ENCODE measurements around the gene C11orf21. TPM values are rescaled to one million over a fixed set of nuclear protein-coding genes. Genes with fewer than 3 reads are reported as not detected.

The C11orf21 gene
- total and polyA plus RNA-seq, 2 experiments from 2014 or later: 0.17 to 0.68 TPM

GRCh38 chr11:2317354-2318050 is 15.8 kb upstream of the C11orf21 start:
- WGBS (ENCODE audit: low lambda C conversion rate, missing lambda C conversion rate): 88% methylated on average over 17 of the region's 17 CpGs
- Histone ChIP-seq H3K4me3 (no peak overlapping the region), H4K20me1 (ENCODE audit: insufficient read depth, poor library complexity, severe bottlenecking) (no peaks in the 10 kb centered on the region), H3K79me2 (no peaks in the 10 kb centered on the region), H3K36me3 (replicated peaks; ENCODE audit: insufficient read depth, low read depth) (no peaks in the 10 kb centered on the region), H3K4me1 (ENCODE audit: insufficient read depth) (peaks cover 13% of the 10 kb centered on the region), H3K4me2 (no peak overlapping the region), H2AFZ (no peak overlapping the region), H3K27ac (no peak overlapping the region), H3K9me3 (ENCODE audit: low read depth) (no peaks in the 10 kb centered on the region), H3K9me2 (replicated peaks; ENCODE audit: insufficient read depth) (no peaks in the 10 kb centered on the region), H3K27me3 (no peaks in the 10 kb centered on the region)
- no peak for DNase-seq (ENCODE audit: low spot score)
- TF ChIP-seq CTCF (IDR thresholded peaks at IDR 0.05; ENCODE audit: poor library complexity) (no peak), EZH2phosphoT487 (IDR thresholded peaks at IDR 0.05; ENCODE audit: low read depth, severe bottlenecking, unreplicated experiment) (no peak), EZH2 (IDR thresholded peaks at IDR 0.05; ENCODE audit: borderline replicate concordance) (no peak)

GRCh38 chr11:2316963-2317244 is 15.2 kb upstream of the C11orf21 start:
- TF ChIP-seq EZH2phosphoT487 (IDR thresholded peaks at IDR 0.05; ENCODE audit: low read depth, severe bottlenecking, unreplicated experiment) (no peak), EZH2 (IDR thresholded peaks at IDR 0.05; ENCODE audit: borderline replicate concordance) (no peak), CTCF (IDR thresholded peaks at IDR 0.05; ENCODE audit: poor library complexity) (no peak)

GRCh38 chr11:2316169-2316962 is 14.6 kb upstream of the C11orf21 start:
- H3K27me3 ChIP-seq: no peaks in the 10 kb centered on the region
- no peaks in the 10 kb centered on the region for H3K9me3 ChIP-seq (ENCODE audit: low read depth)
- no peak overlapping the region for H3K4me2 ChIP-seq
- no peaks in the 10 kb centered on the region for H3K79me2 ChIP-seq
- no peaks in the 10 kb centered on the region for H4K20me1 ChIP-seq (ENCODE audit: insufficient read depth, poor library complexity, severe bottlenecking)
- H3K9me2 ChIP-seq (replicated peaks; ENCODE audit: insufficient read depth): no peaks in the 10 kb centered on the region
- H3K36me3 ChIP-seq (replicated peaks; ENCODE audit: insufficient read depth, low read depth): no peaks in the 10 kb centered on the region
- H3K4me1 ChIP-seq (ENCODE audit: insufficient read depth): peaks cover 13% of the 10 kb centered on the region
- WGBS (ENCODE audit: low lambda C conversion rate, missing lambda C conversion rate): 87% methylated on average over 14 of the region's 23 CpGs
- no peak overlapping the region for H3K4me3 ChIP-seq
- no peak overlapping the region for H2AFZ ChIP-seq
- DNase-seq (ENCODE audit: low spot score): peak; percentile 3
- TF ChIP-seq EZH2 (IDR thresholded peaks at IDR 0.05; ENCODE audit: borderline replicate concordance) (no peak), CTCF (IDR thresholded peaks at IDR 0.05; ENCODE audit: poor library complexity) (no peak), EZH2phosphoT487 (IDR thresholded peaks at IDR 0.05; ENCODE audit: low read depth, severe bottlenecking, unreplicated experiment) (no peak)
- H3K27ac ChIP-seq: no peak overlapping the region

More at GRCh38 chr11:2316963-2317244, 15.2 kb upstream of the C11orf21 start:
- WGBS (ENCODE audit: low lambda C conversion rate, missing lambda C conversion rate): 94% methylated on average over 3 of the region's 3 CpGs
- Histone ChIP-seq H3K79me2 (no peaks in the 10 kb centered on the region), H3K4me2 (no peak overlapping the region), H3K4me3 (no peak overlapping the region), H3K4me1 (ENCODE audit: insufficient read depth) (peaks cover 13% of the 10 kb centered on the region), H3K36me3 (replicated peaks; ENCODE audit: insufficient read depth, low read depth) (no peaks in the 10 kb centered on the region), H3K27me3 (no peaks in the 10 kb centered on the region), H3K27ac (no peak overlapping the region), H3K9me3 (ENCODE audit: low read depth) (no peaks in the 10 kb centered on the region), H2AFZ (no peak overlapping the region), H4K20me1 (ENCODE audit: insufficient read depth, poor library complexity, severe bottlenecking) (no peaks in the 10 kb centered on the region), H3K9me2 (replicated peaks; ENCODE audit: insufficient read depth) (no peaks in the 10 kb centered on the region)
- no peak for DNase-seq (ENCODE audit: low spot score)

Measured in hepatocyte (in vitro differentiated cells).